ENCODE measurements around the gene MARVELD2.

MARVELD2 gene

DNA sequence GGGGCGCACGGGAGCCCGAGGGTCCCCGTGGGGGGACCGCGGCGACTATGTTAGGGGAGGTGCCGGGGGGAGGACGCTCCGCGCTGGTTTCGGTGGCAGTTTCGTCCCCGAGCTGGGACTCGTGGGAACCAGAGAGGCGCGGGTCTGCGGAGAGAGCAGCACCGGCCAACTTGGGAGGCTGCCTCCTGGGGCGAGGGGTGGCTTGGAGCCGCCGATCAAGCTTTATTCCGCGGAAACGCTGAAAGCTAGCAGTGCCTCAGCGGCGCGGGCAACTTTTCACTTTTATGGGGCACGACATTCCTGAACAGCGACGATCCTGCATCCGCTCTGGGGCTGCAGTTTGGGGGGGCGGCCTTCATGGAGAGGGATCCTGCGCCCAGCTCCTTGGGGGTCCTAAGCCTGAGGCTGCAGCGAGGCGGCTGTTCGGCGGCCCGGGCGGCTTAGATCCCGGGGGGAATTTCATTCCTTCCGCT, 78.0 kb downstream of the MARVELD2 start:
- DNase-seq (ENCODE audit: low read depth in 2 of 2), result no peak

DNA sequence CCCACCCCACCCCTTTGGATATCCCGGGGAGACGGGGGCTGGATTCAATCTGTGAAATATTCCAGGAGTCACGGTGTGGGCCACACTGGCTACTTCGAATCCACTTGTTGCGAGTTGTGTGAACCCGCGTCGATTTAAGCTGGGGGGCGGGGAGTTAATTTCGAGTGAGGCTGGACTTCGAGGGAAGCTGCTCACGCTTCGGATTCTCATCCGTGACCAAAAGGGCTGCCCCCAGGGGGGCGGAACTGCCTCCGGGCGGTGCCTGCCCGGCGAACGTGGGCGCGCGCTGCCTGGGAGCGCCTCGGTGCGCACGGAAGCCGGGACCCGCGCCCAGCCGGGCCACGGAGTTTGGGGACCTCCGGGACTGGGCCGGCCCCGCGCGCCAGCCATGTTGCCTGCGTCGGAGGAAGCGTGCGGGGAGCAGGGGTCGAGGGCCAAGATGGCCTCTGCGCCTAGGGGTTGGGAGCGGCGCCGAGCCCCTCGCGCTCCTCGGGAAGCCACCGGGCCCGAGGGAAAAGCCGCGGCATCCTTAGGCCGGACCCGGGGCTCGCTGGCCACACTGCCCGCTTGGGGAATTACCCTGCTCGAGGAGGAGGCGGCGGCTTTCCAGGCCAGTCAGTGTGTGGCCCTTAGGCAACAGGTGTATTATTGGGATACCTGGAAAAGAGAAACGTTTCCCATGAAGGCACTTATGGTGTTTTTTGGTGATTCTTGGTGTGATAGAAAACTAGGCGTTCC, 78.6 kb downstream of the MARVELD2 start:
- DNase-seq (ENCODE audit: low read depth in 2 of 2), result no peak

All from fibroblast of skin of left biceps (primary cell).